SK-N-SH treated with all-trans-retinoic acid at 6 μM for 48 hours (cell line): ENCODE data around the gene COL23A1.

Experiments
- BACH2 ChIP-seq: fragments of 250-450 bp; sonication (Bioruptor Pico); IDR thresholded peaks from 2 replicates; pipeline ENCODE4 v1.9.0; 2021; ENCODE audit warnings: mild to moderate bottlenecking, borderline replicate concordance
- ISL1 ChIP-seq: fragments of 250-450 bp; sonication (Bioruptor Pico); IDR thresholded peaks from 2 replicates; pipeline ENCODE4 v2.1.2; 2022; ENCODE audit warnings: mild to moderate bottlenecking, moderate library complexity
- RARB ChIP-seq: fragments of 250-450 bp; sonication (Bioruptor Pico); IDR thresholded peaks from 2 replicates; pipeline ENCODE4 v1.8.0; 2021; ENCODE audit warnings: mild to moderate bottlenecking, moderate library complexity
- TCF4 ChIP-seq: fragments of 250-450 bp; sonication (Bioruptor Pico); IDR thresholded peaks from 2 replicates; pipeline ENCODE4 v1.8.0; 2021; ENCODE audit warnings: mild to moderate bottlenecking, moderate library complexity, borderline replicate concordance
- ZC3H10 ChIP-seq: fragments of 250-450 bp; sonication (Bioruptor Pico); IDR thresholded peaks from 2 replicates; pipeline ENCODE4 v1.5.1; 2021; ENCODE audit warnings: mild to moderate bottlenecking, moderate library complexity
- ZFP30 ChIP-seq: fragments of 450-650 bp; formaldehyde crosslinking; IDR thresholded peaks from 2 replicates; pipeline ENCODE4 v1.5.0; 2022; ENCODE audit warnings: mild to moderate bottlenecking, moderate library complexity

GRCh38 chr5:178394074-178394473 lies 196.1 kb downstream of the COL23A1 start:
- TF ChIP-seq BACH2 (CRISPR knock-in tag) = no peak
- no peak for TF ChIP-seq ZC3H10 (CRISPR knock-in tag)
- no peak for TF ChIP-seq RARB
- TF ChIP-seq ISL1 (CRISPR knock-in tag) = no peak
- no peak for TF ChIP-seq TCF4
- TF ChIP-seq ZFP30 (CRISPR knock-in tag) = no peak
